Breast epithelium (tissue), 3 donors: ENCODE results near the gene HFE.
A peak's percentile ranks its signal among the peaks of the same experiment; 100 is the strongest.

Experiments
- POLR2A ChIP-seq: fragments of 450-650 bp; IDR thresholded peaks from one replicate; pipeline ENCODE4 v1.6.1; 2016; ENCODE audit warnings: antibody characterized with exemption, mild to moderate bottlenecking, moderate library complexity
- POLR2AphosphoS5 ChIP-seq, 3 donors: sonication (generic); formaldehyde crosslinking; IDR thresholded peaks; one replicate each; pipeline ENCODE4 v1.6.1; 2017; ENCODE audit warnings: antibody characterized with exemption in 3 of 3
- TF ChIP-seq, protein P1 (sequence below), 3 donors: fragments of 450-650 bp; IDR thresholded peaks; one replicate each; pipeline ENCODE4 v1.5.1; 2016 to 2017; ENCODE audit warnings: antibody characterized with exemption in 3 of 3, mild to moderate bottlenecking in 3 of 3, moderate library complexity in 3 of 3

GRCh38 chr6:26103770-26104456 lies 16.7 kb downstream of the HFE start:
- TF ChIP-seq, protein P1, sequence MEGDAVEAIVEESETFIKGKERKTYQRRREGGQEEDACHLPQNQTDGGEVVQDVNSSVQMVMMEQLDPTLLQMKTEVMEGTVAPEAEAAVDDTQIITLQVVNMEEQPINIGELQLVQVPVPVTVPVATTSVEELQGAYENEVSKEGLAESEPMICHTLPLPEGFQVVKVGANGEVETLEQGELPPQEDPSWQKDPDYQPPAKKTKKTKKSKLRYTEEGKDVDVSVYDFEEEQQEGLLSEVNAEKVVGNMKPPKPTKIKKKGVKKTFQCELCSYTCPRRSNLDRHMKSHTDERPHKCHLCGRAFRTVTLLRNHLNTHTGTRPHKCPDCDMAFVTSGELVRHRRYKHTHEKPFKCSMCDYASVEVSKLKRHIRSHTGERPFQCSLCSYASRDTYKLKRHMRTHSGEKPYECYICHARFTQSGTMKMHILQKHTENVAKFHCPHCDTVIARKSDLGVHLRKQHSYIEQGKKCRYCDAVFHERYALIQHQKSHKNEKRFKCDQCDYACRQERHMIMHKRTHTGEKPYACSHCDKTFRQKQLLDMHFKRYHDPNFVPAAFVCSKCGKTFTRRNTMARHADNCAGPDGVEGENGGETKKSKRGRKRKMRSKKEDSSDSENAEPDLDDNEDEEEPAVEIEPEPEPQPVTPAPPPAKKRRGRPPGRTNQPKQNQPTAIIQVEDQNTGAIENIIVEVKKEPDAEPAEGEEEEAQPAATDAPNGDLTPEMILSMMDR (IDR thresholded peaks at IDR 0.05) = peak; percentile 19 to 47 (median 45)
- TF ChIP-seq POLR2A (peak; percentile 96), POLR2AphosphoS5 (IDR thresholded peaks at IDR 0.05) (peak; percentile 99 to 100 (median 100))
